HG03045 (cell line): ENCODE data around the gene CFAP61.
"Not testable (repeated sequence)": the region's sequence is repeated elsewhere in the genome, so short reads cannot be mapped to it uniquely, and the experiment has no call there.

ENCODE experiments used
- ATAC-seq: cut with Tn5 transposase; IDR thresholded peaks from one replicate; pipeline ENCODE4 v1.9.1; 2021; ENCODE audit warnings: mild to moderate bottlenecking, moderate library complexity; ENCODE audit not compliant: unreplicated experiment

Gene CFAP61

GRCh38 chr20:20227013-20227571 lies 174.8 kb downstream of the CFAP61 start:
- ATAC-seq, result no peak

- no peak for ATAC-seq
These were observed 176.0 kb downstream of the CFAP61 start for GRCh38 chr20:20228351-20228750.

GRCh38 chr20:20229595-20229994 lies 177.3 kb downstream of the CFAP61 start:
- no peak for ATAC-seq

GRCh38 chr20:20230741-20231140 lies 178.4 kb downstream of the CFAP61 start:
- no peak for ATAC-seq

- ATAC-seq, result no peak
These were observed 179.4 kb downstream of the CFAP61 start for GRCh38 chr20:20231528-20232298.

GRCh38 chr20:20233041-20233514 lies 180.7 kb downstream of the CFAP61 start:
- no peak for ATAC-seq

GRCh38 chr20:20235681-20236080 lies 183.3 kb downstream of the CFAP61 start:
- ATAC-seq, result no peak

GRCh38 chr20:20237093-20237959 lies 185.0 kb downstream of the CFAP61 start:
- ATAC-seq, result peak; percentile 62

GRCh38 chr20:20241976-20242375 lies 189.6 kb downstream of the CFAP61 start:
- ATAC-seq, result no peak

- not testable (repeated sequence) for ATAC-seq
These were observed 192.1 kb downstream of the CFAP61 start for GRCh38 chr20:20244384-20244783.

GRCh38 chr20:20246996-20247633 lies 194.8 kb downstream of the CFAP61 start:
- ATAC-seq, result no peak

- no peak for ATAC-seq
These were observed 196.4 kb downstream of the CFAP61 start for GRCh38 chr20:20248620-20249200.

- no peak for ATAC-seq
These were observed 199.0 kb downstream of the CFAP61 start for GRCh38 chr20:20251317-20251716.

- no peak for ATAC-seq
These were observed 199.5 kb downstream of the CFAP61 start for GRCh38 chr20:20251836-20252235.

GRCh38 chr20:20253039-20253743 lies 200.9 kb downstream of the CFAP61 start:
- ATAC-seq, result no peak

- ATAC-seq, result no peak
These were observed 201.5 kb downstream of the CFAP61 start for GRCh38 chr20:20253744-20254330.

GRCh38 chr20:20255099-20255498 lies 202.8 kb downstream of the CFAP61 start:
- ATAC-seq, result no peak

- ATAC-seq, result no peak
These were observed 207.2 kb downstream of the CFAP61 start for GRCh38 chr20:20259533-20259932.

GRCh38 chr20:20261159-20261558 lies 208.8 kb downstream of the CFAP61 start:
- no peak for ATAC-seq

- no peak for ATAC-seq
These were observed 212.9 kb downstream of the CFAP61 start for GRCh38 chr20:20265210-20265609.
